Left hindlimb (tissue), 1 donor: ENCODE results near the gene HAUS1.
"Not testable (repeated sequence)": the region's sequence is repeated elsewhere in the genome, so short reads cannot be mapped to it uniquely, and the experiment has no call there.

Source experiments
- DNase-seq: peaks from one replicate; pipeline ENCODE4 v3.0.0-alpha.2; 2018

The HAUS1 gene

GRCh38 chr18:46160050-46160798 is 56.0 kb downstream of the HAUS1 start:
- no peak for DNase-seq

- DNase-seq: not testable (repeated sequence)
Observed at GRCh38 chr18:46160840-46161239, 56.7 kb downstream of the HAUS1 start.

GRCh38 chr18:46161703-46162396 is 57.7 kb downstream of the HAUS1 start:
- DNase-seq: no peak

GRCh38 chr18:46163091-46163490 is 58.9 kb downstream of the HAUS1 start:
- DNase-seq: no peak

- no peak for DNase-seq
Observed at GRCh38 chr18:46163941-46164499, 59.8 kb downstream of the HAUS1 start.

GRCh38 chr18:46164502-46164901 is 60.3 kb downstream of the HAUS1 start:
- DNase-seq: not testable (repeated sequence)

GRCh38 chr18:46164920-46165319 is 60.7 kb downstream of the HAUS1 start:
- DNase-seq: no peak

- DNase-seq: no peak
Observed at GRCh38 chr18:46166261-46166970, 62.2 kb downstream of the HAUS1 start.

- peak; percentile 36 for DNase-seq
Observed at GRCh38 chr18:46167971-46168370, 63.8 kb downstream of the HAUS1 start.

- DNase-seq: no peak
Observed at GRCh38 chr18:46169464-46169941, 65.3 kb downstream of the HAUS1 start.

GRCh38 chr18:46171331-46171730 is 67.1 kb downstream of the HAUS1 start:
- no peak for DNase-seq

GRCh38 chr18:46173393-46174341 is 69.5 kb downstream of the HAUS1 start:
- DNase-seq: peak; percentile 95

GRCh38 chr18:46174342-46175041 is 70.3 kb downstream of the HAUS1 start:
- peak; percentile 57 for DNase-seq

GRCh38 chr18:46176001-46176400 is 71.8 kb downstream of the HAUS1 start:
- DNase-seq: no peak
